Keratinocyte (primary cell): ENCODE measurements around the gene SUPT5H.

Experiments
- EZH2 ChIP-seq: IDR thresholded peaks from one replicate; pipeline ENCODE4 v1.6.1; 2012; ENCODE audit warnings: inconsistent platforms, mild to moderate bottlenecking, low read length, moderate library complexity
- TF ChIP-seq, protein P1 (sequence below), 3 experiments: IDR thresholded peaks in 1 of 3; conservative IDR thresholded peaks in 1 of 3; optimal IDR thresholded peaks in 1 of 3; 2 replicates in 2 of 3; 3 replicates in 1 of 3; pipeline versions ENCODE3 to v1.5.1; 2011; ENCODE audit warnings: low read length in 3 of 3, mild to moderate bottlenecking in 3 of 3, moderate library complexity in 2 of 3, control low read depth in 1 of 3, inconsistent platforms in 1 of 3; ENCODE audit not compliant: insufficient read depth in 2 of 3; ENCODE audit errors: extremely low read depth in 1 of 3

- TF ChIP-seq, protein P1, sequence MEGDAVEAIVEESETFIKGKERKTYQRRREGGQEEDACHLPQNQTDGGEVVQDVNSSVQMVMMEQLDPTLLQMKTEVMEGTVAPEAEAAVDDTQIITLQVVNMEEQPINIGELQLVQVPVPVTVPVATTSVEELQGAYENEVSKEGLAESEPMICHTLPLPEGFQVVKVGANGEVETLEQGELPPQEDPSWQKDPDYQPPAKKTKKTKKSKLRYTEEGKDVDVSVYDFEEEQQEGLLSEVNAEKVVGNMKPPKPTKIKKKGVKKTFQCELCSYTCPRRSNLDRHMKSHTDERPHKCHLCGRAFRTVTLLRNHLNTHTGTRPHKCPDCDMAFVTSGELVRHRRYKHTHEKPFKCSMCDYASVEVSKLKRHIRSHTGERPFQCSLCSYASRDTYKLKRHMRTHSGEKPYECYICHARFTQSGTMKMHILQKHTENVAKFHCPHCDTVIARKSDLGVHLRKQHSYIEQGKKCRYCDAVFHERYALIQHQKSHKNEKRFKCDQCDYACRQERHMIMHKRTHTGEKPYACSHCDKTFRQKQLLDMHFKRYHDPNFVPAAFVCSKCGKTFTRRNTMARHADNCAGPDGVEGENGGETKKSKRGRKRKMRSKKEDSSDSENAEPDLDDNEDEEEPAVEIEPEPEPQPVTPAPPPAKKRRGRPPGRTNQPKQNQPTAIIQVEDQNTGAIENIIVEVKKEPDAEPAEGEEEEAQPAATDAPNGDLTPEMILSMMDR (optimal IDR thresholded peaks at IDR 0.05 in 1 of 3, IDR thresholded peaks at IDR 0.05 in 1 of 3, conservative IDR thresholded peaks at IDR 0.05 in 1 of 3; ENCODE audit: extremely low read depth in 1 of 3, insufficient read depth in 2 of 3, low read length in 3 of 3), result no peak
- no peak for TF ChIP-seq EZH2
Observed at GRCh38 chr19:39415111-39416046, 30.0 kb upstream of the SUPT5H start.
